ENCODE results near the gene DTNBP1. TPM values are rescaled to one million over a fixed set of nuclear protein-coding genes. Genes with fewer than 3 reads are reported as not detected.
A peak's percentile ranks its signal among the peaks of the same experiment; 100 is the strongest.

DTNBP1 gene
- total and polyA plus RNA-seq, 12 donors, result 4.2 to 17.1 (median 9.0) TPM

DNA sequence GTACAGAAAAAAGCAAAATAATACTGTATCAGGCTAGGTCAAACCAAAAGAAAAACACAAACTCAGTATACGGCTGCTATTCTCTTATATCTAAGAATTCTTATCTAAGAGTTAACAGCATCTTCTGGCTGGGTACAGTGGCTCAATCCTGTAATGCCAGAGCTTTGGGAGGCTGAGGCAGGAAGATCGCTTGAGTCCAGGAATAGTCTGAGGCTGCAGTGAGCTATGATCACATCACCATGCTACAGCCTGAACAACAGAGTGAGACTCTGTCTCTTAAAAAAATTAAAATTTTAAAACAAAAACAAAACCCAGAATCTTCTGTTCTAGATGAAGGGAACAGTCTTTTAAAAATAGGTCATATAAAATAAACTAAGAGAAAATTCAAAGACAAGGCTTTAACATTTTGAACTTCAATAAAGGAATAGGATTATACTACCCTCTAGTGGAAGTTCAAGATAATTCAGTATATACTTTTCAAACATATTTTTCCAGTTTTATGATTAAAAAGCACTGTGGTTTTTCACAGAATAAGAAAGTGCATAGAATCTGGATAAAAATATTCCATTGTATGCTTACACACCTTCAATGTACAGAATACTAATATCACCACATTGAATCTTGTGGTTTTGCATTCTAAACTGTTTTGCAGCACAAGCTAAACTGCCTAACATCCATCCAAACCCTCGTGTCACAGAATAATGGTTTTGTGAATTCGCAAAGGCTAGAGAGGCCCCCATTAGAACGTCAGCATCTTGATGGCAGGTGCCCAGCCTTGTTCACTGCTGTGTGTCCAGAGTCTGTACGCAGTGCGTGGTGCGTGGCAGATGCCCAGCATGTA, 39.3 kb downstream of the DTNBP1 start:
- WGBS, 4 donors, result 74 to 81% (median 75%) methylated on average over 7 to 8 of the region's 8 CpGs
- DNase-seq, result no peak
- Histone ChIP-seq H3K9me3 (replicated peaks in 1 of 3) (no peaks in the 10 kb centered on the region), H3K27ac (peak overlapping the region in 1 of 5 donors; percentile 1), H3K4me1 (replicated peaks in 1 of 2) (peaks cover 0 to 32% of the 10 kb centered on the region in 2 donors), H3K36me3 (replicated peaks in 1 of 2) (no peaks in the 10 kb centered on the region), H3K27me3 (no peaks in the 10 kb centered on the region), H3K4me3 (no peak overlapping the region)
- intact Hi-C loops (cut with DNase I), result loop anchor here in 1 of 2 donors (10.0 kb wide), 1 partner anchor 1409 kb away; no protein-coding TSS in a partner anchor
- no peak for TF ChIP-seq POLR2A (IDR thresholded peaks at IDR 0.05)
- TF ChIP-seq CTCF (IDR thresholded peaks at IDR 0.05), result peak; percentile 56 to 88 (median 80)

DNA sequence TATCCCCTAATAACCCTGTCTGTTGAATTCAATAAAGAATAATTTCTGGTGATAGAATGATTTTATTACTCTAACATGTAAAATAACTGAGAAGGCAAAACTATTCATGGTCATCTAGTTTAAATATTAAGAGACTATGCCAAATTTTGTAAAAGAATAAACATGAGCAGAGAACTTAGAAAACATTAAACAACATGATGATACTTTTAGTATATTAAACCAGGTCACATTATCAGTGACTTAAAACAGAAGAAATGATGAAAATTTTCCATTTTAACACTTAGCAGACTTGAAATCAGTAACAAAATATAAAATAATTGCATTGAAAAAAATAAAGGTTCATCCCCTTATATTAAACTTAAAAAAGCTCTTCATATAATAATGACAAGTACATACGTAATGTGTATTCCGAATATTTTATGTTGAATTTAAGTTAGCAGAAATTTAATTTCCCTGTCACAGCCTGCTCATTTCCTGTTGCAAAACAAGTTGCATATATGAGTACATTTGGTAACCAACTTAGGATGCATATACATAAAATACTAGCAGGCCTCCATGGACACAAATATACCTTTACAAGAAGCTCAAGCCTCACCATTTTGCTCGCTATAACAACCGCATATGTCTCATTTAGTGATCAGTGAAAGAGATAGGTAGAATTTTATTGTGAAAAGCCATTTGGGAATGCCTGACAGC, 40.6 kb downstream of the DTNBP1 start:
- TF ChIP-seq POLR2A (IDR thresholded peaks at IDR 0.05), result no peak
- TF ChIP-seq CTCF (IDR thresholded peaks at IDR 0.05), result no peak
- peaks cover 0 to 26% of the 10 kb centered on the region in 2 donors for H3K4me1 ChIP-seq (replicated peaks in 1 of 2)
- no peaks in the 10 kb centered on the region for H3K36me3 ChIP-seq (replicated peaks in 1 of 2)
- 82 to 88% (median 87%) methylated on average over 4 of the region's 4 CpGs for WGBS, 4 donors
- peak overlapping the region in 1 of 5 donors; percentile 59 for H3K27ac ChIP-seq
- H3K4me3 ChIP-seq, result no peak overlapping the region
- intact Hi-C loops (cut with DNase I), result loop anchor here in 1 of 2 donors (10.0 kb wide), 1 partner anchor 1407 kb away; no protein-coding TSS in a partner anchor
- DNase-seq, result no peak
- H3K9me3 ChIP-seq (replicated peaks in 1 of 3), result peaks cover 0 to 5% (median 0%) of the 10 kb centered on the region in 3 donors
- no peaks in the 10 kb centered on the region for H3K27me3 ChIP-seq

- whole genome bisulfite sequencing, 4 donors, result 42 to 56% (median 52%) methylated on average over 6 of the region's 6 CpGs
- intact Hi-C loops (cut with DNase I), result loop anchor here in 1 of 2 donors (10.0 kb wide), 1 partner anchor 1407 kb away; no protein-coding TSS in a partner anchor
- no peaks in the 10 kb centered on the region for H3K27me3 ChIP-seq
- H3K36me3 ChIP-seq (replicated peaks in 1 of 2), result no peaks in the 10 kb centered on the region
- H3K4me3 ChIP-seq, result no peak overlapping the region
- TF ChIP-seq CTCF (IDR thresholded peaks at IDR 0.05), result no peak
- TF ChIP-seq POLR2A (IDR thresholded peaks at IDR 0.05), result no peak
- peaks cover 0 to 5% (median 0%) of the 10 kb centered on the region in 3 donors for H3K9me3 ChIP-seq (replicated peaks in 1 of 3)
- H3K27ac ChIP-seq, result peak overlapping the region in 2 of 5 donors; percentile 50 to 59
- DNase-seq, result peak; percentile 24 to 72 (median 32)
- peaks cover 0 to 26% of the 10 kb centered on the region in 2 donors for H3K4me1 ChIP-seq (replicated peaks in 1 of 2)
Measured at GRCh38 chr6:15621203-15622044, 41.4 kb downstream of the DTNBP1 start.

All from adrenal gland (tissue), 12 donors.